Measurements from ENCODE around the gene MRAP2.

MRAP2 gene

DNA sequence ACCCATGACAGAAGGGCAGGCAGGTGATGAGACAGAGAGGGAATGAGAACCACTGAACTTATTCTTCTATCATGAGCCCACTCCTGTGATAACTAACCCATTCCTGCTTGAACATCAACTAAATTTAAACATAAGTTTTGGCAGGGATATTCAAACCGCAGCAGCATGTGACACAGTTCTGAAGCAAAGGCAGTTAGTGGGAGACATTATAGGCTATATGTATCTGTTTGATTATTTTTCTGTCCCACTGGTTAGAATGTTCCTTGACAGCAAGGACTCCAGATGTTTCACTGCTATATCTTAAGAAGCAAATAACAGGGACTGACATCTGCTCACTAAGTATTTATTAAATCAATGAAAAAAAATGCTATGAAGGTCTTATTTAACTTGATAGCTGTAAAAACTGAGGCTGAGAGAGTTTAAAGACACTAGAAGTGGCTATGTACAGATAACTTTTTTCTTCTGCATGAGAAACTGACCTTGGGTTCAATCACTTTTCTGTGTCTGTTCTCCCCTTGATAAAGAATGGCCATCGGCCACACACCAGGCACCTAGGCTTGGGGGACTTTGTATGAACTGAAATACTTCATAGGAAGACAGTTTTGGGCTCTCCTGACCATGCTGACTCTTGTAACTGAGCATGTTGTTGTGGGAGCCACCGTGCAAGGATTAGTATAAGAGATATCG is 102.9 kb downstream of the MRAP2 start:
- DNase-seq: no peak

DNA sequence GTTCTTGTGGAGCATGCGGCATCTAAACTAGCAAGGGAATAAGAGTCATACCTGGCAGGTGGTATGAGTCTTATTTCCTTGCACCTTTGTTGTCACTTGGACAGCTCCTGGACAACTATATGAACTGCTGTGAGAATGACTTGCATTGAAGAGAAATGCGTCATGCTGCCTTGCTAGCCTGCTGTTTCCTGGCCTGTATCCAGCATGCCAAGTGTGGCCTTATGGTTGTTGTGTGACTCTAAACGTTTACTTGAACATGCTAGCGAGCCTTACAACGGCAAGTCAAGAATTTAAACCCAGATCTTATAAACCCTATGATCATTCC is 103.4 kb downstream of the MRAP2 start:
- DNase-seq: peak in 1 of 14 donors; percentile 38

DNA sequence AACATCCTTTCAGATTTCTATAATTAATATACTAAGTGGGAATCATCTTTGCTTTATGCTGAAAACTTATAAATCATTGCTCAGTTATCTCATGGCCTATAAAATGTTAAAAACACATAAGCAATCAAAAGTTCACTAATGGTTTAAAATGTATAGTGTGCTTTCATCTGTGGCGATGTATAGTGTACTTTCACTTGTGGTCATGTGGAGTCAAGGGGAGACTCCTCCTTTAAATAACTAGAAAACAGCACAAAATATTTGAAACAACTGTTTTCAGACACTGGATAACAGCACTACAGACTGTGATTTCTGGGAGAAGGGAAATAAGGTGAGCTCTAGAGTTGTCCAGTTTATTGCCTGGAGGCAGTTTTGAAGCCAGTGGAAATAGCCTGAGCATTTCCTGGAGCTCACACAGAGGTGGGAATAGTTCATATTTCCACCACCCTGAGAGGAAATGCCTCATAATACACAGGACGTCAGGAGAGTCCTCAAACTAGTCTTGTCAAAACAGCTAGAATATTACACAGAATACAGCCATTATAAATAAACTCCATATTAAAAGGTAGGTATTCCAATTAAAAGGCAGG is 104.5 kb downstream of the MRAP2 start:
- peak in 1 of 14 donors; percentile 22 for DNase-seq

DNA sequence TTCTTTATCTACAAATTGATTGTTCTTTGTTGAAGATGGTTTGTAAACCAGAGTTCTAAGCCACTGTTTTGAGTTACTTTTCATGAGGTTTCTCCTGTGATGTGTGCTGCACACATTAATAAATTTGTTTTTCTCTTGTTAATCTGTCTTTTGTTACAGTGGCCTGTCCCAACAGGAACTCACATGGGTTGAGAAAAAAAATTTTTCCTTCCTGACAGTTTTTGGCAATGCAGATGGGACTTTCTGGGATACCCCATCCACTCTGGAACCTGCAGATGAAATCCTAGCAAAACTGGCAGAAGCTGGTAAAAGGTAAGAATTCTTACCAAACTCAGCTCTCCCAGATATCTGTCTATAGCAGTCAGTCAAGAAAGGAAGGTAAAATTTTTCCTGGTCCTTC is 105.7 kb downstream of the MRAP2 start:
- DNase-seq: no peak
